ENCODE results near the gene DDR1. TPM values are rescaled to one million over a fixed set of nuclear protein-coding genes. Genes with fewer than 3 reads are reported as not detected.

Gene DDR1
- total RNA-seq, 4 donors from 2014 or later: 36.7 to 60.1 (median 39.8) TPM

- Histone ChIP-seq H3K27ac (no peak within 1 kb of the TSS), H3K36me3 (peaks cover 0 to 20% (median 0%) of the 10 kb centered on the region in 3 donors), H3K4me1 (no peaks in the 10 kb centered on the region), H3K9me3 (peaks cover 0 to 12% (median 0%) of the 10 kb centered on the region in 4 donors), H3K27me3 (no peaks in the 10 kb centered on the region), H3K4me3 (no peak within 1 kb of the TSS)
- TF ChIP-seq, protein P1, sequence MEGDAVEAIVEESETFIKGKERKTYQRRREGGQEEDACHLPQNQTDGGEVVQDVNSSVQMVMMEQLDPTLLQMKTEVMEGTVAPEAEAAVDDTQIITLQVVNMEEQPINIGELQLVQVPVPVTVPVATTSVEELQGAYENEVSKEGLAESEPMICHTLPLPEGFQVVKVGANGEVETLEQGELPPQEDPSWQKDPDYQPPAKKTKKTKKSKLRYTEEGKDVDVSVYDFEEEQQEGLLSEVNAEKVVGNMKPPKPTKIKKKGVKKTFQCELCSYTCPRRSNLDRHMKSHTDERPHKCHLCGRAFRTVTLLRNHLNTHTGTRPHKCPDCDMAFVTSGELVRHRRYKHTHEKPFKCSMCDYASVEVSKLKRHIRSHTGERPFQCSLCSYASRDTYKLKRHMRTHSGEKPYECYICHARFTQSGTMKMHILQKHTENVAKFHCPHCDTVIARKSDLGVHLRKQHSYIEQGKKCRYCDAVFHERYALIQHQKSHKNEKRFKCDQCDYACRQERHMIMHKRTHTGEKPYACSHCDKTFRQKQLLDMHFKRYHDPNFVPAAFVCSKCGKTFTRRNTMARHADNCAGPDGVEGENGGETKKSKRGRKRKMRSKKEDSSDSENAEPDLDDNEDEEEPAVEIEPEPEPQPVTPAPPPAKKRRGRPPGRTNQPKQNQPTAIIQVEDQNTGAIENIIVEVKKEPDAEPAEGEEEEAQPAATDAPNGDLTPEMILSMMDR (IDR thresholded peaks at IDR 0.05): no peak
- TF ChIP-seq EP300 (IDR thresholded peaks at IDR 0.05): no peak
- 75 to 88% methylated on average over 7 of the region's 7 CpGs for WGBS, 2 donors
- no peak for DNase-seq (ENCODE audit: low spot score in 2 of 2)
Measured at GRCh38 chr6:30931969-30932645, 47.8 kb downstream of the DDR1 start, which contains the start of gene SFTA2. TSS of gene SFTA2 (minus strand) at chr6:30932170. CDS start at chr6:30932096, 74 bp downstream.

- DNase-seq (ENCODE audit: low spot score in 2 of 2): no peak
- H3K36me3 ChIP-seq: peaks cover 0 to 13% (median 0%) of the 10 kb centered on the region in 3 donors
- no peaks in the 10 kb centered on the region for H3K4me1 ChIP-seq
- H3K27ac ChIP-seq: no peak overlapping the region
- 74 to 77% methylated on average over 6 of the region's 6 CpGs for WGBS, 2 donors
- TF ChIP-seq POLR2A (IDR thresholded peaks at IDR 0.05) (no peak), EP300 (IDR thresholded peaks at IDR 0.05) (no peak)
- TF ChIP-seq, protein P1 (IDR thresholded peaks at IDR 0.05): no peak
- H3K4me3 ChIP-seq: no peak overlapping the region
- H3K9me3 ChIP-seq: peaks cover 0 to 12% (median 0%) of the 10 kb centered on the region in 4 donors
- no peaks in the 10 kb centered on the region for H3K27me3 ChIP-seq
Measured at GRCh38 chr6:30932665-30933365, 48.5 kb downstream of the DDR1 start.

- H3K4me1 ChIP-seq: no peaks in the 10 kb centered on the region
- H3K27me3 ChIP-seq: no peaks in the 10 kb centered on the region
- H3K36me3 ChIP-seq: no peaks in the 10 kb centered on the region
Measured at GRCh38 chr6:30935018-30935417, 50.7 kb downstream of the DDR1 start.

DNA sequence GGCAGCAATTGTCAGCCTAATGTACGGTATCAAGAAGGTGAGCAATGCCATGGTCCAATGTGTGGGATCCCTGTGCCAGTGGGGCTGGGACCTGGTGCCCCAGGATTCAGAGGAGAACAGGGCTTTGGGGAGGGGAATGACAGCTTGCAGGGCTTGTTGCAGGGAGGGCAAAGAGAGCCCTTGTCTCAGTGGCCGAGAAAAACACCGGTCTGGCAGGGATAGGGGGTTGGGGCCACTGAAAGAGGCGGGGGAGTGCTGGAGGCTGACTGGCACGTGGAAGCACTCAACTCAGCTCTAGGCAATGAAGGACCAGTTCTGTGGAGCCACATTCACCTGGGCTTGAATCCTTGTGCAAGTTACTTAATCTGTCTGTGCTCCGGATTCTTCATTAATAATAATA, 52.9 kb downstream of the DDR1 start:
- no peak for DNase-seq (ENCODE audit: low spot score in 2 of 2)
- Histone ChIP-seq H3K27ac (no peak overlapping the region), H3K27me3 (no peaks in the 10 kb centered on the region), H3K36me3 (no peaks in the 10 kb centered on the region), H3K4me3 (no peak overlapping the region), H3K9me3 (no peaks in the 10 kb centered on the region), H3K4me1 (peaks cover 0 to 2% (median under 1%) of the 10 kb centered on the region in 4 donors)
- TF ChIP-seq, protein P1 (IDR thresholded peaks at IDR 0.05): no peak
- TF ChIP-seq EP300 (IDR thresholded peaks at IDR 0.05) (no peak), POLR2A (IDR thresholded peaks at IDR 0.05) (no peak)
- WGBS, 2 donors: 72 to 77% methylated on average over 6 of the region's 6 CpGs

More at GRCh38 chr6:30935018-30935417, 50.7 kb downstream of the DDR1 start:
- Histone ChIP-seq H3K4me3 (no peak overlapping the region), H3K27ac (no peak overlapping the region), H3K9me3 (no peaks in the 10 kb centered on the region)
- 22 to 26% methylated on average over 3 of the region's 3 CpGs for WGBS, 2 donors
- no peak for DNase-seq (ENCODE audit: low spot score in 2 of 2)
- TF ChIP-seq EP300 (IDR thresholded peaks at IDR 0.05): no peak
- TF ChIP-seq, protein P1 (IDR thresholded peaks at IDR 0.05): no peak
- no peak for TF ChIP-seq POLR2A (IDR thresholded peaks at IDR 0.05)

DNA sequence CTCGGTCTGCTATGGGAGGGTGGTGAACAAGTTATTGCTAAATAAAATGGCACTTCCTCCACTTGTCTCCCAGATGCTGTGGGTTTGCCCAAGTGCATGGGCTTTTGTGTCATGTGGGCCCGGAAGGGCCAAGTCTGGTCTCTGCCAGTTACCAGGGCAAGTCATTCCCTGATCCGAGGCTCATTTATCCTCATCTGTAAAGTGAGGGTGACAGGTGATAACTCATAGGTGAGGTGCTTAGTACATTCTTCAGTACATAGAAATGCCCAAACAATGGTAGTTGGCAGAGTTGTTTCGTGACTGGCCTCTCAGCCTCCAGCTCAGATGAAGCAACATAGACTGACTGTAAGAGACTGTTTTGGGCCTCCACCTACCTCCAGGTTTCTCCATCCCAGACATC, 54.4 kb downstream of the DDR1 start:
- TF ChIP-seq, protein P1 (IDR thresholded peaks at IDR 0.05): no peak
- no peak for TF ChIP-seq POLR2A (IDR thresholded peaks at IDR 0.05)
- TF ChIP-seq EP300 (IDR thresholded peaks at IDR 0.05): no peak
- no peak for DNase-seq (ENCODE audit: low spot score in 2 of 2)
- Histone ChIP-seq H3K27ac (no peak overlapping the region), H3K27me3 (no peaks in the 10 kb centered on the region), H3K4me3 (no peak overlapping the region), H3K36me3 (no peaks in the 10 kb centered on the region), H3K4me1 (peaks cover 0 to 12% (median 7%) of the 10 kb centered on the region in 4 donors), H3K9me3 (no peaks in the 10 kb centered on the region)
- WGBS, 2 donors: 61 to 77% methylated on average over 4 of the region's 4 CpGs

All from tibial nerve (tissue), 4 donors.